Islet of Langerhans (tissue), 1 donor: ENCODE results near the gene MED13L.
"Not testable (repeated sequence)": the region's sequence is repeated elsewhere in the genome, so short reads cannot be mapped to it uniquely, and the experiment has no call there.

ENCODE experiments used
- FAIRE-seq: peaks from one replicate; lab custom pipeline; 2011; peaks lifted over from hg19 to GRCh38; lab: Jason Lieb, UNC

Gene MED13L

DNA sequence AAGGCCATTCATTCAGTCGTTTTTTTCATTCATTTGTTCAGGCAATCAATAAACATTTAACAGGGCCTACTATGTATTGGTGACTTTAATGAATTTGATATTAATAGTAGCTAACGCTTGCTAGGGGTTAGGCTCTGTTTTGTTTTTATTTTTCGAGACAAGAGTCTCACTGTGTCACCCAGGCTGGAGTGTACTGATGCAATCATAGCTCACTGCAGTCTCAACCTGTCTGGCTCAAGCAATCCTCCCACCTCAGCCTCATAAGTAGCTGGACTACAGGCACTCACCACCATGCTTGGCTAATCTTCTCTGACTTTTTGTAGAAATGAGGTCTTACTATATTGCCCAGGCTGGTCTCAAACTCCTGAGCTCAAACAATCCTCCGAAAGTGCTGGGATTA, 25.6 kb upstream of the MED13L start:
- FAIRE-seq: no peak

DNA sequence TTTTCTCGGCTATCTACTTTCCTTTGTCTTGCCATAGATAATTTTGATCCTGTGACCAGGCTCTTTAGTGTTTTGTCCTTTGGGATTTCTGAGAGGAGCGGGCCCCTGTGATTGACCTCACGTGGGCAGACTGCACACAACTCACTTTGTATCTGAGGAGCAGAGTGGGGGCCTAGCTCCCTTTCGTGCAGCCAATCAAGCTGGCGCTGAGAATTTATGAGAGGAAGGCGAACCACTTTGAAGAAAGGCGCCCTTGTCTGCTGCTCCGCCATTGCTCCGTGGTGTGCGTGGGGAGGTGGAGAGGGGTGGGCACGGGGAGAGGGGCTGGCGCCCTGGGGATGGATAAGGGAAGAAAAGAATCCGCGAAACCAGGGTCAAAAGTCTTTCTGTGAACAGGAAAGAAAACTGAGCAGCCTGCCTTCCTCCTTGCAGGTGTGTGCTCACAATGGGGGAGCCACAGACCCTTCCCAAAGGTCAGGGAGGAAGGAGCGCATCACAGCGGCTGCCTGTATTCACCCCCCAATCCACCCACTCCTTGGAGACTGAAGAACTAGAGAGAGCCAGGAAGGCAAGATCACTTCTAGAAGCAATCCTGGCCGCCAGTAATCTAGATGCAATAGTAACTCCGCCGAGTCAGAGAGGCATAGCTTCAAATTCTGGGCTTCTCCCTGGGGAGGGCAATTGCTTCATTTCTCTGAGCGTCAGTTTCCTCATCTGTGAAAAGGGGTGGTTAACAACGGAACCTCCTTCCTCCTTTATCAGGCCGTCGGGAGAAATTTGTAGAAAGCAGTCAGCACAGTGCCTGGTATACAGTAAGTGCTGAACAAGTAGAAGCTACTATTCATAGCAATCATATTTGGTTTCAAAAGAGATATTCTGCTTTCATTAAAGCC, 24.9 kb upstream of the MED13L start:
- FAIRE-seq: no peak

DNA sequence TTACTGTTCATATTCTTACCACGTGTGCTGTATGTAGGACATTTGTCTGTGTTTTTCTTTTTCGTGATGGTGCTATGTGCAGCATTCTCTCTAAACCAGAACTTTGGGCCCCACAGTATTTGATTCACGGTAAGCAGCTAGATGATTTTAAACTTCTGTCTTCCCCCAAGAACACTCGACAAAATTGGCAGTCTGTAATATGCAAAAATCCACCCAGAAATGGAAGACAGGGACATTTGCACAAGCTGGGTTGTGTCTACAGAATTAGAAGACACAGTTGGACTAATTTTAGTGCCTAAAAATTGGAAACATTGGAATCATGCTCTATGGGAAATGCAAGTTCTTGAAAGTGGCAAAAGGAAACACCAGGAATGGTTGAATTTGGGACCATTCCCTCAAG, 24.1 kb upstream of the MED13L start:
- no peak for FAIRE-seq

DNA sequence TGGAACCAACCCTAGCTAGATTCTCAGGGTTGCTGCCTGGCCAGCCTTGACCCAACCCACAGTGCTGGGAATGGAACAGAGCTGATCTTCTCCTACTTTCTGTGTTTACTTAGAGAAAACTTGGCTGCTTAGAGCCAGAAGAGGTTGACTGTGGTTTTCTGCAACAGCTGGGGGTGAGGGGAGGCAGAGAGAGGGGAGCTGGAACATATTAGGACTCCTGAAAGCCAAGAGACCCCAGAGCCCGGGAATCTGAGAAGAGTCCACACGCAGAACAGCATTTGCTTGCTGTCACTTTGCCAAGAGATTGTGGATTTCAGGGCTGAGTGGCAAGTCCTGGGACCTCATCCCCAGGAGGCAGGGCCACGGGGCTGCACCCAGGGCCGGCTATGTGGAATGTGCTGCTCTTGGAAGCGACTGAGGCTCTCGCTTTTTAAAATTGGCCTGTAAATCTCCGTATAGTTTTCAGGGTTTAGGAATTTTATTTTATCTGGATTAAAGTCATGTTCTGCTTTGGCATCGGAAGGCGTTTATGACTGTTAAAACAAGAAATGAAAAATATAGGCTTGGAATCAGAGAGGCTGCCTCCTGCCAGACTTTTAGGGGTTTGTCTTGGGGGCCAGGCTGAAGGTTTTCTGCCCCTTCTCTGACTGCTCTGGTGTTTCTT, 22.3 kb upstream of the MED13L start:
- no peak for FAIRE-seq

DNA sequence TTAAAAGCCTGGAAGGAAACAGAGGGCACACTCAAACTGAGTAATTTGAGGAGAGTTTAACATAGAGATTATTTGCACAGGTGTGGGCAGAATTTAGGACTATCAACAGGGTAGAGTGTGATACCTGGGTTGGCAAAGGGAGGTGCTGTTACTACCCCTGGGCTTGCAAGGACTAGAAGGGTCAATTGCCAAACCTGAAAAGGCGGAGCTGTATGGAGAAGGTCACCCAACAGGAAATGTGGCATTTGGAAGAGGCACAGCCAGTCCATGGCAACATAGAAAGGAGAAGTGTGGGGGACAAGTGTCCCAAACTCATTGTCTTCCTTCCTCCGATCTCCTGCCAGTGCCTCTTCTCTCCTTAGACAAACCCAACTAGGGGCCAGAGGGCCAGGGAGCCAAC, 21.6 kb upstream of the MED13L start:
- no peak for FAIRE-seq

DNA sequence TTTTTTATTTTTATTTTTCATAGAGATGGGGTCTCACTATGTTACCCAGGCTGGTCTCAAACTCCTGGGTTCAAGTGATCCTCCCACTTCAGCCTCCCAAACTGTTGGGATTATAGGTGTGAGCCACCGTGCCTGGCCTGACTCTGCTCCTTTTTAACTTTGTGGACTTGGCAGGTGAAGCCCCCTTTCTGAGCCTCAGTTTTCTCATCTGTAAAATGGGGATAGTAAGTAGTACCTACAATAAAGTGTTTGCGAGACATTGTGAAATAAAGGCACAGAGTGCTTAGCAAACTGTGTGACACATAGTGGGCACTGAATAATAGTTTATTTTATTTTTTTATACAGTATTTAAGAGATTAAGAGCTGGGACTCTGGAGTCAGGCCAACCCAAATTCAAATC, 21.1 kb upstream of the MED13L start:
- FAIRE-seq: no peak

DNA sequence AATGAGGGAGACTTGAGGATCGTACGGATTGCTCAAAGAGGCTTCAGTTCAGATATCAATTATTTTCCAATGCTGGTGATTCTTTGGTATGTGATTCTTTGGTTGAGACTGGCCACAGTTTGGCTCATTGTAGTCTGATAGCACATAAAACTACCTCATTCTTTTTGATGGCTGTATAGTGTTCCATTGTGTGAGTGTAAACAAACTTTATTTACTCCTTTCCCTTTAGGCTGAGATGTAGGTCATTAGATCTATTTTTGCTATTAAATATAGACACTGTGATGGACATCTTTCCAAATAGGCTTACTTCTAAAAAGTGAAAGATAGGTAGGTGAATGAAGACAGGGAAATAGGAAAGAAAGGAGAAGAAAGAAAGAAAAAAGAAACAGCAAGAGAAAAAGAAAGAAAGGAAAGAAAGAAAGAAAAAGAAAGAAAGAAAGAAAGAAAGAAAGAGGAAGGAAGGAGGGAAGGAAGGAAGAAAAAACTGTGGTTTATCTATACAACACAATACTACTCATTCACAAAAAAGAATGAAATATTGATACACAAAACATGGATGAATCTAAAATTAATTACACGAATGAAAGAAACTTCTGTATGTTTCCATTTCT, 19.8 kb upstream of the MED13L start:
- no peak for FAIRE-seq

DNA sequence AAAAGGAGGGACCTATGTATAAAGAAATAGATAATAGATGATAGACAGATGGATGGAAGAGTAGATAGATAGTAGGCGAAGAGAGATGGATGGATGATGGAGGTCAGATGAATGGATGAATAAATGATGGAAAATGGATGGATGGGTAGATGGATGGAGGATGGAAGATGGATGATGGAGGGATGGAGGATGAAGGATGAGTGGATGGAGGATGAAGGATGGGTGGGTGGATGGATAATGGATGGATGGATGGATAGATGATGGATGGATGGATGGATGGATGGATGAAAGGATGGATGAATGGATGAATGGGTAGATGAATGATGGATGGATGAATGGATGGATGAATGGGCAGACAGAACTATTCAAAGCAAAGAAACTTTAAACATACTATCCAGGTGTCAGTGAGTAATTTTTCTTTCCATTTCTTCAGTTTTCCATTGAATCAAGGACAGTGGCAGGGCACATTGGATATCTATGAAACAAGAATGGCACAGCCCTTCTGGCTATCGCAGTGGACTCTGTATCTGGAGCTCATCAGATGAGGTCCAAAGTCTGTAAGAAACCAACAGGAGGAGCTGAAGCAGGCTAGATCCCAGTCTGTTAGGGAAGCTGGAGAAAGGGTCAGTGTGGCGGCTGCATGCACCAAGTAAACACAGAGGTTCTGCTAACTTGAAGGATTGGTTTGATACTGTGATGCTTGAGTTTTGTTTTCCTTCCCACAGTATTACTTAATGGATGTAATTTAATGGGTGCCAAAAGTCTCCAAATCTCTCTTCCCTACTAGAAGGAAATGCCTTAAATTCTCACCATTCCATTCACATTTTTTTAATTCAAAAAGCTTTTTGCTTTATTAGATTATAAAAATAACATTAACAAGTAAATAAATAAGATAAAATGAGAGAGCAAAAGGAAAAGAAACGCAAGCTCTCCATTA, 18.1 kb upstream of the MED13L start:
- FAIRE-seq: no peak

DNA sequence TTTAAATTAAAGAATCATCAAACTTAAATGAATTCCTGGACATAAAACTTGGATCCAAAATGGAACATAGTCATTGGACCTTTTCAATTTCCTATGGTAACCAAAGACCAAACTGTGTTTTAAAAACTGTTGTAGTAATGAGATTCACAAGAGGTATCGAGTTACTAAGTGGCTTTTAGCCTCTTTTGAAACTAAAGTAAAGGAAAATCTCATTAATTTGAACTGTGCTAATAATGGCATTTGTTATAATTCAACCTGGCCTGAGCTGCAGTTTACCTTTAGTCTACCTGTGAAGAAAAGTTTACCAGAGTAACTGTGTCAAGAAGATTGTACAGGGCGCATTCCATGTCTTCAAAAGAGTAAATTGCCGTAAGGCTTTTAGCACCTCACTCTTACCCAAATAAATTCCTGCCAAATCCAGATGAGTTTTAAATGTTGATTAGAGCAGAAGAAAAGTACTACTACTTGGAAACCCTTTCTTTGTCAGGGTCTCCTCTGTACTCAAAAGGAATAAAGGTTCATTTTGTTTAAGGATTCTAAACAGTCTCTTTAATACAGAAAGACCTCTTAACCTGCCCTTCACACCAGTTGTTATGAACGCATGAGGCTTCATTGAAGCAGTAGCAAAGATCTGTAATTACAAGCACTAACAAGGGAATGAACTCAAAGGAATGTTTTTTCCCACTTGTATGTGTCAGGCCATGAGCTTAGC, 17.1 kb upstream of the MED13L start:
- FAIRE-seq: no peak

DNA sequence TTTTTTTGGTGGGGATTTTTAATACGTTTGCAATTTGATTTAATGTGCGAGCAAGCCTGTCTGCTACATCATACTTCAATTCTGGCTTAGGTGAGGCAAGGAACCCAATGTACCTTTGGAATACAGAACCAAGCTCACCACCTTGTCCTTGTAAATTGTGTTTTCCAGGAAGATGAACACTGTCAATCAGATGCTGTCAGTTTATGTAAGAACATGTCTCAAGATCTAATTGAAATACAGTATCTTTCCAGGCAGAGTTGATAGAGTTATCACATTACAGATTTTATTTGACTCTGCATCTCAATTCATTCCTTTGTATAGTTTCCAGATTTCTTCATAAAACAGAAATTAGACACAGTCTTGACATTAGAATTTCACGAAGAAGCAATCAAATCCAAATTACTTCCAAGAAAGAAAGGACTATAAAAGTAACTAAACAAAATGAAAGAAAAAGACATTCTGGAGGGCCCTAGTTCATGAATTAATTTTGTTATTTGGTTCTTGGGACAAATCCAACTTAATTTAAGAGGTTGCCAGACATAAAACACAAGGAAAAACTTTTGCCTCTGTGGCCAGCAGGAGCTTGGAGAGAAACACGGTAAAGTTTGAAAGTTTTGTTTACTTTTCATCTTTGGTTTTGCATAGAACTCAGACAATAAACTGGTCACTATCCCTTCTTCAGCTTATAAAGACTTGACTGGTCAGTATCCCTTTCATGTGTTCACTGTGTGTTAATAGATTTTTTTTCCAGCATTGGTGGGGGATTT, 16.4 kb upstream of the MED13L start:
- no peak for FAIRE-seq

DNA sequence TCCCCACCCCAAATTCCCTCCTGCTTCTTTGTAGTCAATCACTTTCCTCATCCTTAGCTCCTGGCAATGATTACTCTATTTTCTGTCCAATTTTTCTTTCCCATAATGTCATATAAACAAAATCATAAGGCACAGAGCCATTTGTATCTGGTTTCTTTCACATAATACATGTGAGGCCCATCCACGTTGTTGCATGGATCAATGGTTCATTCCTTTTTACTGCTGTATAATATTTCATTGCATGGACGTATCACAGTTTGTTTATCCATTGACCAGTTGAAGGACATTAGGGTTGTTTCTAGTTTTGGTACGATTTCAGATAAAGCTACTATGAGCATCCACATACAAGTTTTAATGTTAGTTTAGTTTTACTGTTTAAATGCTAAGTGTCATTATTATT, 13.7 kb upstream of the MED13L start:
- no peak for FAIRE-seq

DNA sequence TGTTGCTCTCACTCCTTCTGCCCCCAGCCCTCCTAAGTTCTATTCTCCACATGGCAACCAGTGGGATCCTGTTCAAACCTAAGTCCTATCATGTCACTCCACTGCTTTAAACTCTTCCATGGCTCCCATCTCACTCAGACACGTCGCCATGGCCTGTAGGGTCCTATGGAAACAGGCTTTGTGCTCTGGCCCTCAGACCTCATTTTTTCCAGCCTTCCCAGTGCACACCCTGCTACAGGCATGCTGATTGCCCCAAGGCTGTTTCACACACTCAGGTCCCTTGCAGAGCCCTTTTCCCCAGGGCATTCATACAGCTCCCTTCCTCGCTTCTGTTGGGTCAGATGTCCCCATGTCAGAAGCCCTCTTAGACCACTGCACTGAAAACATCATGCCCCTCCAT, 11.2 kb upstream of the MED13L start:
- FAIRE-seq: no peak

DNA sequence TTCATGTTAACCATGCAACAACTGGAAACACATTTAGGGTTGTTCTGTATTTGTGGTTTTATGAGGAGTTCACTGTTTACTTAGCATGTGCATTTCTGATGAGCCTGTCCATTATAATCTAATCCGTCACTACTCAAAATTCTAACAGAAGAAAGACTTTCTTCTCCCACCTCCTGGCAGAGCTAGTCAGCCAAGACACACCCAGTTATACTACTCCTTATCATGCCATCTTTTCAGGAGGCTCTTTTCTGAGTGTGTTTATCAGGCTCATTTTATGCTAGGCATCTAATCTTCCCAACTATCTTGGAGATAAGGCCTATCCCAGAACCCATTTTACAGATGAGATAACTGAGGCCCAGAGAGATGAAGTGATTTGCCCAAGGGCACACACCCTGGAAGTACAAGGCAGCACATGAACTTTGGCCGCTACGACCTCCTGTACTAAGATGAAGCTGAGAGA, 10.4 kb upstream of the MED13L start:
- FAIRE-seq: no peak

DNA sequence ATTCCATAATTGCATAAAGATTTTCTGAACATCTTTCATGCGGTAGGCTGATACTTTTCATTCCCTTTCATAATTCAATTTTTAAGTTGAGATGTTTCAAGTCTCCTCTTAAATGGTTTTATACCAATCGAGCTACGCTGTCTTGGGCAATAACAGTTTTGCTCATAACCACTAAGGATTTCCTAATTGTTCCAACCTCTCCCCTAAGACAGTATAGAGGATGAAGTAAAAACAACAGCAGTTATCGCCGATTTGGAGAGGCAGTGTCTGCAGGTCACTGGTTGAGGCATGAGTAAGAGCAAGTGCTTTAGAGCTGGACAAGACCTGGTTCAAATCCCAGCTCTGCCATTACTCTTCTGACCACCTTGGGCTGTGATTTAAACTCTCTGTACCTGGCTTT, 6.9 kb upstream of the MED13L start:
- FAIRE-seq: no peak

DNA sequence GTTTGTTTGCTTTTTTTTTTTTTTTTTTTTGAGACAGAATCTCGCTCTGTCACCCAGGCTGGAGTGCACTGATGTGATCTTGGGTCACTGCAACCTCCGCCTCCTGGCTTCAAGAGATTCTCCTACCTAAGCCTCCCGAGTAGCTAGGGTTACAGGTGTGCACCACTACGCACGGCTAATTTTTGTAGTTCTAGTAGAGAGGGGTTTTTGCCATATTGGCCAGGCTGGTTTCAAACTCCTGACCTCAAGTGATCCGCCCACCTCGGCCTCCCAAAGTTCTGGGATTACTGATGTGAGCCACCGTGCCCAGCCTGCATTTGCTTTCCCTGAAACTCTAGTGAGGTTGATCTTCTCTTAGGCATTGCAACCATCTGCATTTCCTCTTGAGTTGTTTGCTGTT, 6.4 kb upstream of the MED13L start:
- FAIRE-seq: not testable (repeated sequence)

DNA sequence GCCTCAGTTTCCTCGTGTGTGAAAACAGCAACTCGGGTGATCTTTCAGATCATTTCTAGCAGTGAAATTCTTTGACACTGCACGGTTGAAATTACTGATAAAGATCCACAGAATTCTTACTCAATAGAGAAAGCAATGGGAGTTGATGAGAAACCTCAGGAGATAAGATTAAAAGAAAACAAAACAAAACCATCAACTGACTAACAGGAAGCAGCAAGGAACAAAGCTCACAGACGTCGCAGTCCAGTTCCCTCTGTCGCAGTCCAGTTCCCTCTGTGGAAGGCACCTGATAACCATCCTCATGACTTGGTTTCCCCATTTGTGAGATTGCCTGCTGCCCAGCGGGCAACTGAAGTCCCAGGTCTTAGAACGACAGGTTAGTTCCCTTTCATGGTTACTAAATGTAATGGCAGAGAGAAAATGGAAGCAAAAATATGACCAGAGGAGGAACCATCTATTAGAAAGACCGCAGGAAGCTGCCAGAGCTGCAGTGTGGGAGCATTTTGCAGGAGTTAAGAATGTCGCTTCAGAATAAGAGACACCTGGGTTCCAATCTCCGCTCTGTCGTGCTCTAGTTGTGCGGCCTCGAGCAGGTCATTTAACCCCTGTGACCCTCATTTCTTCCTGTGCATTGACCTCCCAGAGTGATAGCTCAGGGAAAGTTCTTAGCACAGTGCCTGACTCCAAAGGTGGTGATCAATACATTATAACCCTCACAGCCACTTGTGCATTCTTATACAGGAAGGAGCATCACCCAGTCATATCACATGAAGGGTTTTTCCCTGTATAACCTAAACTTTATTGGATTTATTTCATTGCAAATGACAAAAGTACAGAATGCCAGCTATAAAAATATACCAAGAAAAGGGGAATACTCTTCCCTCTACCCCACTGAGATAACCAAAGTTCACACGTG, 5.1 kb upstream of the MED13L start:
- no peak for FAIRE-seq

DNA sequence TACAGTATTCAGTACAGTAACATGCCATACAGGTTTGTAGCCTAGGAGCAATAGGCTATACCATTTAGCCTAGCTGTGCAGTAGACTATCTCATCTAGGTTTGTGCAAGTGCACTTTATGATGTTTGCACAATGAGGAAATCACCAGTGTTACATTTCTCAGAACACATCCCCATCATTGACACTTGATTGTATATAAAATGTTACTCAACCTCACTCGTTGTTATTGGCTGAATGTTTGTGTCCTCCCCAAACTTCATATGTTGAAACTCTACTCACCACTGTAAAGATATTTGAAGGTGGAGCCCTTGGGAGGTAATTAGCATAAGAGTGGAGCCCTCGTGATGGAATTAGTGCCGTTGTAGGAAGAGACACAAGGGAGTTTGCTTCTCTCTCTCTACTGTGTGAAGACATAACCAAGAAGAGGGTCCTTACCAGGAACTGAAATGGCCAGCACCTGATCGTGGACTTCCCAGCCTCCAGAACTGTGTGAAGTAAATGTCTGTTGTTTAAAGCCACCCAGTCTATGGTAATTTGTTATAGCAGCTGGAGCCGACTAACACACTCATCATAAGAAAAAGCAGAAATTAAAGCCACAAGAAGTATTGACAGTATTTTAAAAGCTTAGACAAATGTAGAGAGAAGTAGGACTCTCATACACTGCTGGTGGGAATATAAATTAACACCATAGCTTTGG, 3.2 kb upstream of the MED13L start:
- FAIRE-seq: no peak

DNA sequence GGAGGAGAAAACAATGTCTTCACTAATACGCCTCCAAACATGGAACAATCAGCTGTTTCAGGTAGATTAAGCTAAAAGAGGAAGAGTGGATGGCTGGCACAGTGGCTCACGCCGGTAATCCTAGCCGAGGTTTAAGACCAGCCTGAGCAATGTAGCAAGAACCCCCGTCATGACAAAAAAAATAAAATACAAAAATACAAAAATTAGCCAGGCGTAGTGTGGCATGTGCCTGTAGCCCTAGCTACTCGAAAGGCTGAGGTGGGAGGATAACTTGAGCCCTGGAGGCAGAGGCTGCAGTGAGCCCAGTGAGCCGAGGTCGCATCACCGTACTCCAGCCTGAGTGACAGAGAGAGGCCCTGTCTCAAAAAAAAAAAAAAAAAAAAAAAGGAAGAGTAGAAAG, 1.2 kb upstream of the MED13L start:
- no peak for FAIRE-seq

DNA sequence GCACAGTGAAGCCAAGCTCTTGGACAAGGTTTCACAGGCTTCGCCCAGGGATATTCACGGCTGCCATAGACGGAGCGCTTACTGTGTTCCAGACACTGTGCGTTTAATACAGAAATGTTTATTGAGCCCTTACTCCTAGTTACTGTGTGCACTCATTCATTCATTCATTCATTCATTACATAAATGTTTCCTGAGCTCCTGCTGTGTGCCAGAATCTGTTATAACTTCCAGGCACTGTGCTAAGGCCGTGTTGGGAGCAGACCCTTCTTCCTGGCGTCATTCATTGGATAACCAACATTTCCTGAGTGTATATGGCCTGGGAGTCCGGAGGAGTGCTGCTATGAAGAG, 760 bp upstream of the MED13L start:
- no peak for FAIRE-seq
